D721Med (cell line): Measurements from ENCODE around the gene POU6F2.

Experiments
- DNase-seq: peaks from one replicate; pipeline ENCODE4 v3.0.0; 2011; ENCODE audit warnings: low spot score; ENCODE audit not compliant: insufficient read length
- FAIRE-seq: peaks from 2 replicates; lab custom pipeline; 2011; peaks lifted over from hg19 to GRCh38; lab: Jason Lieb, UNC
- TF ChIP-seq, protein P1 (sequence below): IDR thresholded peaks from 2 replicates; pipeline ENCODE4 v1.5.1; 2012; ENCODE audit warnings: mild to moderate bottlenecking, control low read depth; ENCODE audit not compliant: insufficient read depth; ENCODE audit errors: missing control alignments

POU6F2 gene, protein sequence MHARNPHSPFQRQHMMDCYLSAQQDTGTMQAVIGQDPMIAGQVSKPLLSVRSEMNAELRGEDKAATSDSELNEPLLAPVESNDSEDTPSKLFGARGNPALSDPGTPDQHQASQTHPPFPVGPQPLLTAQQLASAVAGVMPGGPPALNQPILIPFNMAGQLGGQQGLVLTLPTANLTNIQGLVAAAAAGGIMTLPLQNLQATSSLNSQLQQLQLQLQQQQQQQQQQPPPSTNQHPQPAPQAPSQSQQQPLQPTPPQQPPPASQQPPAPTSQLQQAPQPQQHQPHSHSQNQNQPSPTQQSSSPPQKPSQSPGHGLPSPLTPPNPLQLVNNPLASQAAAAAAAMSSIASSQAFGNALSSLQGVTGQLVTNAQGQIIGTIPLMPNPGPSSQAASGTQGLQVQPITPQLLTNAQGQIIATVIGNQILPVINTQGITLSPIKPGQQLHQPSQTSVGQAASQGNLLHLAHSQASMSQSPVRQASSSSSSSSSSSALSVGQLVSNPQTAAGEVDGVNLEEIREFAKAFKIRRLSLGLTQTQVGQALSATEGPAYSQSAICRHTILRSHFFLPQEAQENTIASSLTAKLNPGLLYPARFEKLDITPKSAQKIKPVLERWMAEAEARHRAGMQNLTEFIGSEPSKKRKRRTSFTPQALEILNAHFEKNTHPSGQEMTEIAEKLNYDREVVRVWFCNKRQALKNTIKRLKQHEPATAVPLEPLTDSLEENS

GRCh38 chr7:38977685-38978084, at the start of gene POU6F2:
TSS of gene POU6F2 (plus strand) at chr7:38977909. CDS start at chr7:38977954, 45 bp downstream.
- DNase-seq (no peak), FAIRE-seq (no peak)
- TF ChIP-seq, protein P1, sequence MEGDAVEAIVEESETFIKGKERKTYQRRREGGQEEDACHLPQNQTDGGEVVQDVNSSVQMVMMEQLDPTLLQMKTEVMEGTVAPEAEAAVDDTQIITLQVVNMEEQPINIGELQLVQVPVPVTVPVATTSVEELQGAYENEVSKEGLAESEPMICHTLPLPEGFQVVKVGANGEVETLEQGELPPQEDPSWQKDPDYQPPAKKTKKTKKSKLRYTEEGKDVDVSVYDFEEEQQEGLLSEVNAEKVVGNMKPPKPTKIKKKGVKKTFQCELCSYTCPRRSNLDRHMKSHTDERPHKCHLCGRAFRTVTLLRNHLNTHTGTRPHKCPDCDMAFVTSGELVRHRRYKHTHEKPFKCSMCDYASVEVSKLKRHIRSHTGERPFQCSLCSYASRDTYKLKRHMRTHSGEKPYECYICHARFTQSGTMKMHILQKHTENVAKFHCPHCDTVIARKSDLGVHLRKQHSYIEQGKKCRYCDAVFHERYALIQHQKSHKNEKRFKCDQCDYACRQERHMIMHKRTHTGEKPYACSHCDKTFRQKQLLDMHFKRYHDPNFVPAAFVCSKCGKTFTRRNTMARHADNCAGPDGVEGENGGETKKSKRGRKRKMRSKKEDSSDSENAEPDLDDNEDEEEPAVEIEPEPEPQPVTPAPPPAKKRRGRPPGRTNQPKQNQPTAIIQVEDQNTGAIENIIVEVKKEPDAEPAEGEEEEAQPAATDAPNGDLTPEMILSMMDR: no peak

DNA sequence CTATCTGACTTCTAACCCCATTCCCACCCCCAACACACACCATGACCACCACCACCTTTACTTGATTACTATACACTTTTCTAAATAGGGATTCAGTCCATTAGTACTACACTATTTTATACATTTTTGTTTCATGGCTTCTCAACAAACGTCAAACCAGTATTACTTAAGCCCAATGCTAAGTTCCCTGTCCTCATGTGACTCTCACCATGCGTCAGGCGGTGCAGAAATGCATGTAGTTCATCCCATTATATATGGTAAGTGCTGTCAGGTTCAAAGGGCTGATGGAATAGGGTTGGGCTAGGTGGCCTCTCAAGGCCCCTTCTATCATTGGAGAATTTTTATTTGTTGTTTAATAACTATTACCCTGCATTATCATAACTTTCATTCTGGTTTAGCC, 49.2 kb upstream of the POU6F2 start:
- FAIRE-seq: no peak
- no peak for DNase-seq
- TF ChIP-seq, protein P1: no peak

DNA sequence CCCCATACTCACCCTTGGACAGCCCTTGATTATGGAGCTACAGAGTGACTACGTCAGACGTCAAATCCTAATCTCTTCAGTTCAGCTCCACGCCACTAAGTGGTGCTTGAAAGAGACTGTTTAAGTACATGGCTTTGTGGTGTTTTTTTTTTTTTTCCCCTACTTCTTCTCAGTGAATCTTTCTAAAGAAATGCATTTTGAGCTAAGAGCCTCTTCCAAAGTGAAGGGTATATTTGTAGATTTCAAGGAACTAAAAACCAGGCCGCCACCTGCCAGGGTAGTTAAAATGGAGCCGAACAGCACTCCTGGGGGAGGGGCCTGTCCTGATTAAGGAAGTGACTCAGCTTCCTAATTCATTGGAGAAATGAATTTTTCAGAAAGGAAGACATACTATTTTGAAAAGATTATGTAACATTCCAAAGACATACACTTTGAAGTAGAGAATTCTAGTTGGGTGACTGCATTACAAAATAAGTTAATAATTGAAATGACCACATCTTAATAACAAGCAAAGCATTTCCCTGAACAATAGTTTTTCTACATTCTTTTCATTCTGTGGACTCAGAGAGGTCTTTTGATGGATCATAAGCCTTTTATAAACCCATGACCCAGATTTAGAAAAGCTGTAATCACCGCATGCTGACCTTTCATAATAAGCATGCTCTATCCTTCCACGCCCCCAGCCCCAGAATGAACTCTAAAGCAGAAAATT, 48.1 kb upstream of the POU6F2 start:
- FAIRE-seq (no peak), DNase-seq (no peak)
- TF ChIP-seq, protein P1: no peak

DNA sequence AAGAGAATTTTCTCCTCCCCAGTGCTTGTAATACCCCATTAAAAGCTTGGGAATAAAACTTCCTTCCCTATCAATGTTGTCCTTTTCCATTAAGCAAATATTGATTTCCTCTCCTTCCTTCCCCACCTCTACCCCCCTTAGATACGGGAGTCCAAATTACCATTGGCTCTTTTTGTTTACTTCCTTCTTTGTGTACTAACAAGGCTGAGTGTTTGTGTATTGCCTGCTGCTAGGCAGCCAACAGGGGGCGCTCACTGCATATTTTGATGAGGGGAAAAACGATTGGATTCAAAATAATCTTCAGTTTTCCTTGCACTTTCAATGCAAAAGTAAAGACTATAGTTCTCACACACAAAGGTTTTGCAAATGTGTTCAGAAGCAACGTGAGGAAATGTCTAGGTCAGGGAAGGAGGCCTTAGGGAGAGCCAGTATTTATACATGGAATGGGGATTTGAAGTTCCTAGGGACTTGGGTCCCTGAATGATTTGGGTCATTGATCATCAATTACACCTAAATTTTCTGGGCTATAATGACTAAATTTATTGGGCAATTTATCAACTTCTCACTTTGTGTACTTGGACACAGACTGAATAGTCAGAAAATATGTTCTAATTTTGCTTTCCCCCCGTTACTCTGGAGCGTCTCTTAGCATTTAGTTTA, 45.1 kb upstream of the POU6F2 start:
- no peak for DNase-seq
- FAIRE-seq: peak; percentile 60

DNA sequence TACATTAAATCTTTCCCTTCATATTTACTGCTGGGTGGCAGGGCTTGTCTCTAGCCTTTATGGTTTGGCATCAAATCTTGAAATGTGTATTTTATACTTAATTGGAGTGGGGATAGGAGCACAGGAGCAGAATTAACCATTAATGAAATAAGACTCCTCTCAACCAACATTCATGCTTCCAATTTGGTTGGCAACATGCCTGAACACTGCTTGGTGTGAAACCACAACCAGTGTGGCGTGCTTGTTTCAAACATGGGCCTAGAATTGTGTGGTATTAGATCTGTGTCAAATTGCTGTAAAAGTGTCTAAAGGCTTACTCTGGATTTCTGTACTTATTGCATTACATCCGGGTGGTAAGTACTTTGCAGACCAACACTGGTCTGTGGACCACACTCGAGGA, 43.7 kb upstream of the POU6F2 start:
- TF ChIP-seq, protein P1: no peak
- FAIRE-seq (no peak), DNase-seq (no peak)

More for the DNA sequence above, 45.1 kb upstream of the POU6F2 start:
- TF ChIP-seq, protein P1: peak; percentile 97

- FAIRE-seq (no peak), DNase-seq (no peak)
- TF ChIP-seq, protein P1: no peak
Observed at GRCh38 chr7:38934536-38934935, 43.2 kb upstream of the POU6F2 start.
